ENCODE measurements around the gene STXBP2.

GRCh38 chr19:7602935-7603497 lies 33.9 kb upstream of the STXBP2 start:
- TF ChIP-seq CTCF (IDR thresholded peaks at IDR 0.05) = no peak
- no peak for TF ChIP-seq EZH2 (IDR thresholded peaks at IDR 0.05)
